Airway epithelial cell (primary cell): ENCODE data around the gene MMP13. TPM values are rescaled to one million over a fixed set of nuclear protein-coding genes. Genes with fewer than 3 reads are reported as not detected.

Experiments
- total RNA-seq: library from RNA; depleted of rRNA; stranded (reverse); fragments of >200 nt; gene quantifications from 2 replicates; pipeline ENCODE4 v1.2.3, GENCODE V29; 2015

The MMP13 gene
- 1.2 and 2.3 TPM in 2 replicates for total RNA-seq

DNA sequence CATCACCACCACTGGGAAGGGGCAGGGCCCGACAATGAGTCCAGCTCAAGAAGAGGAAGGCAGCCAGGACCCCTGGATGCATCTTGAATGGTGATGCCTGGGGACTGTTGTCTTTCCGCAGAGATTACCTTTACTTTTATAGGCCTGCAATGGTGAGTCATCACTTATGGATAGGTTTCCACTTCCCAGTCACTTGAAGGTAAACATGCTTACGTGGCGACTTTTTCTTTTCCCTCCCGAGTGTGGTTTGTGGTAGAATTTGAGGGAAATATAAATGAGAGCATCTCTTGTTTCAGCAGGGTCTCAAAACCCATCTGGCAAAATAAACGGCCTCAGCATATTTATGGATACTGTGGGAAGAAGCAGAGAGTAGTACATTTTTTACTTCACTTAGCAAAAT lies at the start of gene MMP13:
Gene MMP13 (minus strand): TSS at position 109 of the 400 bp plus-strand sequence. CDS start 27 bp downstream, at position 82.

Other genes starting within 250 kb of the MMP13 start
- not detected in 2 replicates for gene MMP27, start 250.0 kb downstream of the MMP13 start, total RNA-seq
- not detected in 2 replicates for gene MMP8, start 230.8 kb downstream of the MMP13 start, total RNA-seq
- gene MMP10, start 175.1 kb downstream of the MMP13 start, total RNA-seq = 2.8 and 17.1 TPM in 2 replicates
- 0.23 and 3.5 TPM in 2 replicates for gene MMP1, start 157.6 kb downstream of the MMP13 start, total RNA-seq
- gene MMP3, start 112.1 kb downstream of the MMP13 start, total RNA-seq = 0.05 and 0.21 TPM in 2 replicates
- gene MMP12, start 80.8 kb downstream of the MMP13 start, total RNA-seq = not detected in 2 replicates
- 106 and 158 TPM in 2 replicates for gene DCUN1D5, start 136.4 kb upstream of the MMP13 start, total RNA-seq
- 9.5 and 12.3 TPM in 2 replicates for gene DYNC2H1, start 153.7 kb upstream of the MMP13 start, total RNA-seq